Measurements from ENCODE around the gene FOLR3. TPM values are rescaled to one million over a fixed set of nuclear protein-coding genes. Genes with fewer than 3 reads are reported as not detected.

Gene FOLR3
- not detected in 2 replicates for total RNA-seq

GRCh38 chr11:72135473-72135872 lies at the start of gene FOLR3:
FOLR3 (plus strand) TSS chr11:72135725; CDS start chr11:72135953, 228 bp downstream.

GRCh38 chr11:72102946-72103753 lies 32.4 kb upstream of the FOLR3 start, which contains the start of gene LAMTOR1:
LAMTOR1 (minus strand) TSS chr11:72103297; CDS start chr11:72103224, 73 bp downstream.

GRCh38 chr11:72105888-72106287 lies 29.6 kb upstream of the FOLR3 start, which contains the start of gene TOMT:
TOMT (plus strand) TSS chr11:72105924; CDS start chr11:72105952, 28 bp downstream.

GRCh38 chr11:72112143-72112977 lies 23.2 kb upstream of the FOLR3 start, which contains the start of gene ANAPC15:
ANAPC15 (minus strand) TSS chr11:72112695; CDS start chr11:72111276, 1,419 bp downstream.

Other genes starting within 250 kb of the FOLR3 start
- gene XNDC1N, start 207.1 kb upstream of the FOLR3 start, total RNA-seq = 3.6 and 6.8 TPM in 2 replicates
- 13.3 and 42.8 TPM in 2 replicates for gene RNF121, start 206.7 kb upstream of the FOLR3 start, total RNA-seq
- gene IL18BP, start 136.8 kb upstream of the FOLR3 start, total RNA-seq = 2.6 and 6.0 TPM in 2 replicates
- 131 and 164 TPM in 2 replicates for gene NUMA1, start 55.2 kb upstream of the FOLR3 start, total RNA-seq
- gene LRRC51, start 54.9 kb upstream of the FOLR3 start, total RNA-seq = 1.9 and 7.0 TPM in 2 replicates
- gene LAMTOR1, start 32.4 kb upstream of the FOLR3 start, total RNA-seq = 62.2 and 63.6 TPM in 2 replicates
- gene TOMT, start 29.8 kb upstream of the FOLR3 start, total RNA-seq = not detected in 2 replicates
- gene ANAPC15, start 23.0 kb upstream of the FOLR3 start, total RNA-seq = 22.1 and 24.3 TPM in 2 replicates
- not detected in 2 replicates for gene FOLR1, start 56.4 kb downstream of the FOLR3 start, total RNA-seq
- not detected in 2 replicates for gene FOLR2, start 81.1 kb downstream of the FOLR3 start, total RNA-seq
- 29.3 and 47.1 TPM in 2 replicates for gene INPPL1, start 89.0 kb downstream of the FOLR3 start, total RNA-seq
- not detected in 2 replicates for gene PHOX2A, start 108.5 kb downstream of the FOLR3 start, total RNA-seq

All from bladder microvascular endothelial cell (primary cell).